H1 (cell line): Measurements from ENCODE around the gene POLD1.

Experiments used
- CBX5 ChIP-seq: fragments of 300-800, 300-1000 bp; sonication (generic); IDR thresholded peaks from 2 replicates; pipeline ENCODE4 v1.7.1; 2016; ENCODE audit warnings: antibody characterized with exemption, low read length, low read depth
- CHD7 ChIP-seq: fragments of 300-600 bp; sonication (generic); IDR thresholded peaks from 2 replicates; pipeline ENCODE4 v1.7.1; 2012; ENCODE audit warnings: low read length, moderate library complexity, mild to moderate bottlenecking, inconsistent platforms; ENCODE audit not compliant: insufficient replicate concordance
- EZH2 ChIP-seq: fragments of 200-600 bp; sonication (generic); IDR thresholded peaks from 2 replicates; pipeline ENCODE4 v1.7.1; 2012; ENCODE audit warnings: low read depth, mild to moderate bottlenecking, moderate library complexity, low read length, inconsistent platforms; ENCODE audit not compliant: severe bottlenecking
- GABPA ChIP-seq: IDR thresholded peaks from 2 replicates; pipeline ENCODE4 v1.6.1; 2011; ENCODE audit warnings: mild to moderate bottlenecking, low read length, moderate library complexity, borderline replicate concordance; ENCODE audit not compliant: insufficient read depth
- KDM1A ChIP-seq: fragments of 200-600, 300-600 bp; sonication (generic); IDR thresholded peaks from 2 replicates; pipeline ENCODE4 v1.7.1; 2016; ENCODE audit warnings: mild to moderate bottlenecking, low read length, borderline replicate concordance
- NANOG ChIP-seq: IDR thresholded peaks from 2 replicates; pipeline ENCODE4 v1.6.1; 2011; ENCODE audit warnings: low read length, low read depth, mild to moderate bottlenecking, inconsistent platforms; ENCODE audit not compliant: insufficient read depth, poor library complexity, severe bottlenecking
- NRF1 ChIP-seq: IDR thresholded peaks from 2 replicates; pipeline ENCODE4 v1.6.1; 2011; ENCODE audit warnings: mild to moderate bottlenecking, low read depth, low read length, improper control_type of control experiment
- PHF8 ChIP-seq: fragments of 200-600 bp; sonication (generic); conservative IDR thresholded peaks from 2 replicates; pipeline ENCODE4 v1.7.1; 2012; ENCODE audit warnings: low read depth, mild to moderate bottlenecking, inconsistent platforms, low read length, moderate library complexity
- POLR2A ChIP-seq, 2 experiments: IDR thresholded peaks; 1 replicate in 1 of 2; 2 replicates in 1 of 2; pipeline ENCODE4 v1.6.1; 2011; ENCODE audit warnings: low read depth in 2 of 2, low read length in 2 of 2, mild to moderate bottlenecking in 2 of 2; ENCODE audit errors: control extremely low read depth in 1 of 2
- POLR2AphosphoS5 ChIP-seq: IDR thresholded peaks from 2 replicates; pipeline ENCODE4 v1.6.1; 2011; ENCODE audit warnings: low read depth, low read length
- SP2 ChIP-seq: IDR thresholded peaks from 2 replicates; pipeline ENCODE4 v1.6.1; 2012; ENCODE audit warnings: mild to moderate bottlenecking, low read length, inconsistent platforms
- ZNF274 ChIP-seq: IDR thresholded peaks from 2 replicates; pipeline ENCODE4 v1.7.0; 2012; ENCODE audit warnings: low read length, borderline replicate concordance; ENCODE audit errors: extremely low read depth
- TF ChIP-seq, protein P1 (sequence below), 3 experiments: IDR thresholded peaks; 1 replicate in 2 of 3; 2 replicates in 1 of 3; pipeline versions ENCODE4 v1.5.1 to v1.6.1; 2011; ENCODE audit warnings: low read length in 3 of 3, mild to moderate bottlenecking in 3 of 3, inconsistent platforms in 2 of 3, low read depth in 1 of 3, moderate library complexity in 1 of 3; ENCODE audit not compliant: insufficient read depth in 1 of 3; ENCODE audit errors: control extremely low read depth in 1 of 3

DNA sequence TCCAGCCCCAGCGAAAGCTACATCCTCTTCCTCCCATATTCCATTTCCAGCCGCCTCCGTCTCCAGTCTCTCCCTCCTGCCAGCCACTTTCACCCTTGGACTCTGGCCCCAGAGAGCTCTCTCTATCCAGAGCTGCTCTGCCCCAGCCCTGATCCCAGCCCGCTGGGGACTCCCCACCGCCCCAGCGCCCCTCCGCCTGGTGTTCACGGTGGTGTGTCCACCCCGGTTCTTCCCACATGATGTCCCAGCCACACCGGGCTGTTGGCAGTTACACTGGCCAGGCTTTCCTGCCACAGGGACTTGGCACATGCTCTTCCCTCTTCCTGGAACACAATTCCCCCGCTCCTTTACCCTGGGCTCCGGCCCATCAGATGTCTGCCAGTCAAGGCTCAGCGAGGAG lies 80.9 kb downstream of the POLD1 start:
- TF ChIP-seq, protein P1, sequence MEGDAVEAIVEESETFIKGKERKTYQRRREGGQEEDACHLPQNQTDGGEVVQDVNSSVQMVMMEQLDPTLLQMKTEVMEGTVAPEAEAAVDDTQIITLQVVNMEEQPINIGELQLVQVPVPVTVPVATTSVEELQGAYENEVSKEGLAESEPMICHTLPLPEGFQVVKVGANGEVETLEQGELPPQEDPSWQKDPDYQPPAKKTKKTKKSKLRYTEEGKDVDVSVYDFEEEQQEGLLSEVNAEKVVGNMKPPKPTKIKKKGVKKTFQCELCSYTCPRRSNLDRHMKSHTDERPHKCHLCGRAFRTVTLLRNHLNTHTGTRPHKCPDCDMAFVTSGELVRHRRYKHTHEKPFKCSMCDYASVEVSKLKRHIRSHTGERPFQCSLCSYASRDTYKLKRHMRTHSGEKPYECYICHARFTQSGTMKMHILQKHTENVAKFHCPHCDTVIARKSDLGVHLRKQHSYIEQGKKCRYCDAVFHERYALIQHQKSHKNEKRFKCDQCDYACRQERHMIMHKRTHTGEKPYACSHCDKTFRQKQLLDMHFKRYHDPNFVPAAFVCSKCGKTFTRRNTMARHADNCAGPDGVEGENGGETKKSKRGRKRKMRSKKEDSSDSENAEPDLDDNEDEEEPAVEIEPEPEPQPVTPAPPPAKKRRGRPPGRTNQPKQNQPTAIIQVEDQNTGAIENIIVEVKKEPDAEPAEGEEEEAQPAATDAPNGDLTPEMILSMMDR (IDR thresholded peaks at IDR 0.05; ENCODE audit: control extremely low read depth in 1 of 3, insufficient read depth in 1 of 3, low read depth in 1 of 3, low read length in 3 of 3): no peak
- no peak for TF ChIP-seq POLR2A (IDR thresholded peaks at IDR 0.05; ENCODE audit: control extremely low read depth in 1 of 2, low read depth in 2 of 2, low read length in 2 of 2)
- TF ChIP-seq SP2: no peak
- TF ChIP-seq KDM1A: no peak
- TF ChIP-seq CBX5: no peak
- TF ChIP-seq ZNF274: no peak
- TF ChIP-seq NANOG: no peak
- no peak for TF ChIP-seq PHF8
- no peak for TF ChIP-seq POLR2AphosphoS5
- TF ChIP-seq GABPA: no peak
- TF ChIP-seq CHD7: no peak
- TF ChIP-seq NRF1: no peak
- TF ChIP-seq EZH2: no peak
